GM06990 (cell line): ENCODE measurements around the gene AFF4.
"Not testable (repeated sequence)": the region's sequence is repeated elsewhere in the genome, so short reads cannot be mapped to it uniquely, and the experiment has no call there.

ENCODE experiments used
- DNase-seq: peaks from one replicate; pipeline ENCODE4 v3.0.0-alpha.2; 2011; ENCODE audit not compliant: insufficient read length; ENCODE audit errors: extremely low read depth
- H3K27me3 ChIP-seq: replicated peaks from 2 replicates; pipeline ENCODE4 v1.6.0; 2011; ENCODE audit warnings: low read length; ENCODE audit not compliant: control insufficient read depth, insufficient read depth
- H3K36me3 ChIP-seq: 2 replicates; pipeline ENCODE4 v1.5.1; 2011; ENCODE audit warnings: low read length; ENCODE audit not compliant: control insufficient read depth, insufficient read depth
- H3K4me3 ChIP-seq: replicated peaks from 2 replicates; pipeline ENCODE4 v1.5.1; 2011; ENCODE audit warnings: low read depth, mild to moderate bottlenecking, control low read depth, low read length
- CTCF ChIP-seq: IDR thresholded peaks from 2 replicates; pipeline ENCODE4 v1.5.1; 2011; ENCODE audit warnings: low read length, control low read depth, mild to moderate bottlenecking, inconsistent platforms; ENCODE audit not compliant: insufficient read depth, poor library complexity, severe bottlenecking

The AFF4 gene

GRCh38 chr5:132996307-132996706 lies 32.9 kb upstream of the AFF4 start:
- H3K27me3 ChIP-seq: no peaks in the 10 kb centered on the region
- no peak overlapping the region for H3K4me3 ChIP-seq
- TF ChIP-seq CTCF: no peak
- no peaks in the 10 kb centered on the region for H3K36me3 ChIP-seq
- DNase-seq: no peak

GRCh38 chr5:132987531-132988408 lies 24.3 kb upstream of the AFF4 start:
- TF ChIP-seq CTCF: no peak
- Histone ChIP-seq H3K27me3 (no peaks in the 10 kb centered on the region), H3K4me3 (no peak overlapping the region), H3K36me3 (no peaks in the 10 kb centered on the region)
- no peak for DNase-seq

GRCh38 chr5:132982971-132983370 lies 19.5 kb upstream of the AFF4 start:
- H3K36me3 ChIP-seq, H3K4me3 ChIP-seq, H3K27me3 ChIP-seq, DNase-seq: not testable (repeated sequence)

- no peak for DNase-seq
- no peaks in the 10 kb centered on the region for H3K27me3 ChIP-seq
- no peak for TF ChIP-seq CTCF
- H3K36me3 ChIP-seq: no peaks in the 10 kb centered on the region
- H3K4me3 ChIP-seq: no peak overlapping the region
These were observed 17.9 kb upstream of the AFF4 start for GRCh38 chr5:132981288-132981687.

GRCh38 chr5:132979976-132980375 lies 16.5 kb upstream of the AFF4 start:
- no peak for DNase-seq
- no peaks in the 10 kb centered on the region for H3K36me3 ChIP-seq

More at GRCh38 chr5:132979976-132980375, 16.5 kb upstream of the AFF4 start:
- no peak for TF ChIP-seq CTCF
- no peak overlapping the region for H3K4me3 ChIP-seq
- H3K27me3 ChIP-seq: no peaks in the 10 kb centered on the region
